Naive thymus-derived CD8-positive, alpha-beta T cell (primary cell): Measurements from ENCODE around the gene PRELID2. TPM values are rescaled to one million over a fixed set of nuclear protein-coding genes. Genes with fewer than 3 reads are reported as not detected.
"Not testable (repeated sequence)": the region's sequence is repeated elsewhere in the genome, so short reads cannot be mapped to it uniquely, and the experiment has no call there.

ENCODE experiments used
- ATAC-seq, 2 donors: fragments of 150-1000 bp; cut with Tn5 transposase in 1 of 2; sonication (Bioruptor Pico), chemical (Tn5 transposase) in 1 of 2; 1 replicate in 1 of 2; 2 replicates in 1 of 2; pipeline ENCODE4 v1.10.0; 2021; ENCODE audit warnings: mild to moderate bottlenecking in 2 of 2, moderate library complexity in 2 of 2
- POLR2A ChIA-PET: fragments of 350-600 bp; sonication (Branson Sonifier 250); formaldehyde crosslinking; loops from one replicate; lab custom pipeline; 2021; ENCODE audit warnings: antibody characterized with exemption; lab: Charles Lee
- DNase-seq, 10 donors: peaks; one replicate each; pipeline versions ENCODE4 v3.0.0 to v3.0.0-alpha.2; 2020 to 2022
- H3K27ac Mint-ChIP-seq, 10 donors: one replicate each; pipeline ENCODE4 v1.8.0; 2020 to 2022; ENCODE audit warnings: mild to moderate bottlenecking in 10 of 10, mixed read lengths in 10 of 10, moderate library complexity in 4 of 10, inconsistent platforms in 1 of 10
- H3K27me3 Mint-ChIP-seq, 5 donors: one replicate each; pipeline ENCODE4 v1.8.0; 2021 to 2022; ENCODE audit warnings: mixed read lengths in 5 of 5
- H3K36me3 Mint-ChIP-seq, 3 donors: one replicate each; pipeline ENCODE4 v1.8.0; 2020 to 2022; ENCODE audit warnings: mixed read lengths in 3 of 3, mild to moderate bottlenecking in 2 of 3, inconsistent platforms in 1 of 3
- H3K4me1 Mint-ChIP-seq, 4 donors: one replicate each; pipeline ENCODE4 v1.8.0; 2021 to 2022; ENCODE audit warnings: mixed read lengths in 4 of 4
- H3K4me3 Mint-ChIP-seq, 10 donors: one replicate each; pipeline ENCODE4 v1.8.0; 2020 to 2022; ENCODE audit warnings: mild to moderate bottlenecking in 10 of 10, mixed read lengths in 10 of 10, moderate library complexity in 6 of 10, inconsistent platforms in 1 of 10
- H3K9me3 Mint-ChIP-seq, 9 donors: one replicate each; pipeline ENCODE4 v1.8.0; 2020 to 2022; ENCODE audit warnings: mixed read lengths in 9 of 9, mild to moderate bottlenecking in 3 of 9, inconsistent platforms in 1 of 9, moderate library complexity in 1 of 9
- polyA plus RNA-seq, 3 donors: library from polyadenylated mRNA; unstranded; fragments of 300-500 nt; fragmentation: Illumina TruSeq; gene quantifications; one replicate each; pipeline ENCODE4 v1.2.3, GENCODE V29; 2021
- total RNA-seq, 8 experiments: library from RNA in 2 of 8; stranded (reverse) in 2 of 8; gene quantifications; one replicate each; pipeline ENCODE4 v1.2.3 and lab custom pipeline; 2021 to 2026

PRELID2 gene
- total and polyA plus RNA-seq, 5 experiments from 2014 or later: 0.38 TPM; not detected in 4

- DNase-seq (no peak), ATAC-seq (no peak)
- Mint-ChIP-seq H3K27ac (no peak overlapping the region), H3K4me3 (peak overlapping the region in 1 of 10 donors; percentile 24), H3K9me3 (no peaks in the 10 kb centered on the region), H3K27me3 (peaks cover 0 to 20% (median 1%) of the 10 kb centered on the region in 5 donors), H3K4me1 (peaks cover 0 to 12% (median 4%) of the 10 kb centered on the region in 4 donors), H3K36me3 (no peaks in the 10 kb centered on the region)
- POLR2A ChIA-PET: no interaction called here
Measured at GRCh38 chr5:145855763-145856267, 20.7 kb upstream of the PRELID2 start.

DNA sequence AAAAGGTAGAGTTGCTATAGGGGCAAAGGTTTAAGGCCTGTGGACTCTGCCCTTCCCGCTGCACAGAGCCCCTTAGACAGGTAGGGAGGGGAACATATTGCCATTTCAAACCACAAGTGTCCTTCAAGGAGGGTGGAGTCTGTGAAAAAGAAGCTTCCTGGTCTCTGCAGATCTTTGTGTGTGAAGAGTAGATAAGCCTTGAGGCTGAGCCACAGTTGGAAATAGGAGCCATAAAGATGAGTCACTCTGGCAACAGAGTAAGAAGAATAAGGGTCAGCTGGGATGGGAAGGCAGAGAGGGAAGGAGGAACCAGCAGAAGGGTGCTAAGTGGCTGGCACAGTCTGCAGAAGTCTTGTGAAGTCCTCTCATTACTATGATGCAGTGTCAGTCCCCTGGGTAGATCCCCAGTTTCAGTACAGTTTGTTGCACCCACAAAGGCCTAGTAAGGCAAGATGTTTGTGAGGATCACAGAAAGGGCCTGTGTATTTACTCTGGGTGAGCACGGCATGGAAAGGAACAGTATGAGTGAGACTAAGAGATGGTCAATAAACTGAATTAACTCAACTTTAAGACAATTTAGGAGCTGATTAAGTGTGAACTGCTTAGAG, 19.6 kb upstream of the PRELID2 start:
- Mint-ChIP-seq H3K4me3 (no peak overlapping the region), H3K9me3 (no peaks in the 10 kb centered on the region), H3K36me3 (no peaks in the 10 kb centered on the region), H3K27me3 (peaks cover 0 to 20% (median 1%) of the 10 kb centered on the region in 5 donors), H3K4me1 (peaks cover 0 to 12% (median 4%) of the 10 kb centered on the region in 4 donors), H3K27ac (no peak overlapping the region)
- POLR2A ChIA-PET: no interaction called here
- ATAC-seq (no peak), DNase-seq (no peak)

DNA sequence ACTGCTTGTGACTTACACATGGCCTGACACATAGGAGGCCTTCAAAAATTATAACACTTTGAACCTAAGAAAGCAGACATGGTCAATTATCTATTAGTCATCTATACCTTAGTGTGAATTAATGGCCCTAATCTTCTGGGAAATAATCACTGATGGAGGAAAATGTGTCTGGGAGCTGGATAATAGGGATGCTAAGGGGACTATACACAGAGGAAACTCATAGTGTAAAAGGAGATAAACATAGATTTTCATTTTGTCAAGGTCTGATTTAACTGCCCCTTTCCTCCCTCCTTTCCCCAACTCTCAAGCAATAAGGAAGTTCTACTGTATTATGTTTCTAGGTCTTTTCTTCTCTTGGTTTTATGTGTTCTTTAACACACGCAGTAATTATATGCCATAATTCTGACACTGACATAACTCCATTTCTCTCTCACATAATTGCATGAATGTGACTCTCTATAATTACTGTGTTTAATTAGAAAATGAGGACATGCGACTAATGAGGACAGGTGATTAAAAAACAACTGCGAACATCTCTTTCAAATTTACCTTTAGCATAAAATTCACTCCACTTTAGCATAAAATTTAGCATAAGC, 18.7 kb upstream of the PRELID2 start:
- POLR2A ChIA-PET: no interaction called here
- no peak for ATAC-seq
- H3K4me3 Mint-ChIP-seq: no peak overlapping the region
- H3K4me1 Mint-ChIP-seq: peaks cover 0 to 12% (median 4%) of the 10 kb centered on the region in 4 donors
- H3K27me3 Mint-ChIP-seq: peaks cover 0 to 20% (median 1%) of the 10 kb centered on the region in 5 donors
- no peak for DNase-seq
- peaks cover 0 to 2% (median 0%) of the 10 kb centered on the region in 9 donors for H3K9me3 Mint-ChIP-seq
- no peaks in the 10 kb centered on the region for H3K36me3 Mint-ChIP-seq
- no peak overlapping the region for H3K27ac Mint-ChIP-seq

DNA sequence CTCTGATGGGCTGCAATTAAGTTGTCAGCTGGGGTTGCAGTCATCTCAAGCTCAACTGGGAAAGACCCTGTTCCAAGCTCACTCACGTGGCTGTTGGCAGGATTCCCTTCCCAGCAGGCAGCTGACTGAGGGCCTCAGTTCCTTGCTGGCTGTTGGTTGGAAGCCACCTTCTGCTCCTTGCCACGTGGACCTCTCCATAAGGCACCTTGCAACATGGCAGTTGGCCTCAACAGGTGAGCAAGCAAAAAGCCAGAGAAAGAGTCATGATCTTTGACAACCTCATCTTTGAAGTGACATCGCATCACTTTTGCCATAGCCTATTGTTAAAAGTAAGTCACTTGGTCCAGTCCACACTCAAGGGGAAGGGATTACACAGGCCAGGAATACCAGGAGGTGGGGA, 17.8 kb upstream of the PRELID2 start:
- Mint-ChIP-seq H3K4me3 (no peak overlapping the region), H3K36me3 (no peaks in the 10 kb centered on the region), H3K27ac (no peak overlapping the region), H3K27me3 (peaks cover 0 to 19% (median 1%) of the 10 kb centered on the region in 5 donors), H3K9me3 (peaks cover 0 to 2% (median 0%) of the 10 kb centered on the region in 9 donors), H3K4me1 (peaks cover 0 to 12% (median 4%) of the 10 kb centered on the region in 4 donors)
- POLR2A ChIA-PET: no interaction called here
- DNase-seq (no peak), ATAC-seq (no peak)

- DNase-seq (no peak), ATAC-seq (no peak)
- no peaks in the 10 kb centered on the region for H3K4me1 Mint-ChIP-seq
- H3K27me3 Mint-ChIP-seq: peaks cover 0 to 2% (median 0%) of the 10 kb centered on the region in 5 donors
- POLR2A ChIA-PET: no interaction called here
- no peak overlapping the region for H3K27ac Mint-ChIP-seq
- H3K4me3 Mint-ChIP-seq: no peak overlapping the region
- no peaks in the 10 kb centered on the region for H3K36me3 Mint-ChIP-seq
- H3K9me3 Mint-ChIP-seq: peaks cover 0 to 6% (median 0%) of the 10 kb centered on the region in 9 donors
Measured at GRCh38 chr5:145848854-145849253, 13.7 kb upstream of the PRELID2 start.

- POLR2A ChIA-PET: no interaction called here
- DNase-seq (no peak), ATAC-seq (no peak)
- no peaks in the 10 kb centered on the region for H3K4me1 Mint-ChIP-seq
- H3K36me3 Mint-ChIP-seq: no peaks in the 10 kb centered on the region
- H3K4me3 Mint-ChIP-seq: no peak overlapping the region
- peaks cover 0 to 6% (median 0%) of the 10 kb centered on the region in 9 donors for H3K9me3 Mint-ChIP-seq
- peaks cover 0 to 4% (median 0%) of the 10 kb centered on the region in 5 donors for H3K27me3 Mint-ChIP-seq
- H3K27ac Mint-ChIP-seq: no peak overlapping the region
Measured at GRCh38 chr5:145847499-145848497, 12.7 kb upstream of the PRELID2 start.

GRCh38 chr5:145846081-145846480, 10.9 kb upstream of the PRELID2 start:
- POLR2A ChIA-PET: no interaction called here
- H3K27me3 Mint-ChIP-seq: peaks cover 0 to 4% (median under 1%) of the 10 kb centered on the region in 5 donors

GRCh38 chr5:145841299-145841698, 6.2 kb upstream of the PRELID2 start:
- DNase-seq (no peak), ATAC-seq (no peak)
- H3K4me1 Mint-ChIP-seq: peaks cover 0 to 3% (median 0%) of the 10 kb centered on the region in 4 donors
- no peak overlapping the region for H3K4me3 Mint-ChIP-seq
- H3K27me3 Mint-ChIP-seq: peaks cover 4 to 9% (median 8%) of the 10 kb centered on the region in 5 donors
- H3K27ac Mint-ChIP-seq: no peak overlapping the region
- no peaks in the 10 kb centered on the region for H3K36me3 Mint-ChIP-seq
- peaks cover 0 to 3% (median 0%) of the 10 kb centered on the region in 9 donors for H3K9me3 Mint-ChIP-seq
- POLR2A ChIA-PET: no interaction called here

More at GRCh38 chr5:145846081-145846480, 10.9 kb upstream of the PRELID2 start:
- no peaks in the 10 kb centered on the region for H3K4me1 Mint-ChIP-seq
- no peak overlapping the region for H3K27ac Mint-ChIP-seq
- H3K9me3 Mint-ChIP-seq: peaks cover 0 to 6% (median 0%) of the 10 kb centered on the region in 9 donors
- H3K36me3 Mint-ChIP-seq: no peaks in the 10 kb centered on the region
- no peak overlapping the region for H3K4me3 Mint-ChIP-seq
- no peak for ATAC-seq
- DNase-seq: no peak

GRCh38 chr5:145840458-145841132, 5.5 kb upstream of the PRELID2 start:
- H3K9me3 Mint-ChIP-seq: peaks cover 0 to 3% (median 0%) of the 10 kb centered on the region in 9 donors
- H3K27me3 Mint-ChIP-seq: peaks cover 6 to 14% (median 9%) of the 10 kb centered on the region in 5 donors
- no peak overlapping the region for H3K4me3 Mint-ChIP-seq
- H3K27ac Mint-ChIP-seq: no peak overlapping the region
- no peaks in the 10 kb centered on the region for H3K36me3 Mint-ChIP-seq
- POLR2A ChIA-PET: no interaction called here
- no peak for DNase-seq
- no peak for ATAC-seq
- peaks cover 0 to 6% (median 1%) of the 10 kb centered on the region in 4 donors for H3K4me1 Mint-ChIP-seq

- POLR2A ChIA-PET: no interaction called here
Measured at GRCh38 chr5:145838276-145838675, 3.1 kb upstream of the PRELID2 start.

DNA sequence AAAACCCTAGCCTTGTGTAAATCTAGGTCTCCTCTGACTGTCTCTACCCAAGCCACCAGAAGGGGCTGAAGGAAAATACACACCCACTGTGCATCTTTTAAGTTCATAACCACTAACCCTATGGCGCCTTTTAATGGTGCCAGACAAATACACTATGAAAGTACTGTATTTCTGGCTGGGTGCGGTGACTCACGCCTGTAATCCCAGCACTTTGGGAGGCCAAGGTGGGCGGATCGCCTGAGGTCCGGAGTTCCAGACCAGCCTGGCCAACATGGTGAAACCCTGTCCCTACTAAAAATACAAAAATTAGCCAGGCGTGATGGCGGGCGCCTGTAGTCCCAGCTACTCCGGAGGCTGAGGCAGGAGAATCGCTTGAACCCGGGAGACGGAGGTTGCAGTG, 1.1 kb upstream of the PRELID2 start:
- H3K4me3 Mint-ChIP-seq: peak overlapping the region in 2 of 10 donors; percentile 2 to 75
- H3K27me3 Mint-ChIP-seq: peaks cover 11 to 36% (median 20%) of the 10 kb centered on the region in 5 donors
- H3K27ac Mint-ChIP-seq, DNase-seq, ATAC-seq, H3K9me3 Mint-ChIP-seq, H3K36me3 Mint-ChIP-seq, POLR2A ChIA-PET: not testable (repeated sequence)
- peaks cover 0 to 15% (median 4%) of the 10 kb centered on the region in 4 donors for H3K4me1 Mint-ChIP-seq

More at GRCh38 chr5:145838276-145838675, 3.1 kb upstream of the PRELID2 start:
- peaks cover 11 to 26% (median 14%) of the 10 kb centered on the region in 5 donors for H3K27me3 Mint-ChIP-seq
- no peak overlapping the region for H3K27ac Mint-ChIP-seq
- H3K9me3 Mint-ChIP-seq: peaks cover 0 to 3% (median 0%) of the 10 kb centered on the region in 9 donors
- no peak overlapping the region for H3K4me3 Mint-ChIP-seq
- no peak for ATAC-seq
- no peaks in the 10 kb centered on the region for H3K36me3 Mint-ChIP-seq
- no peak for DNase-seq
- H3K4me1 Mint-ChIP-seq: peaks cover 0 to 15% (median 4%) of the 10 kb centered on the region in 4 donors

DNA sequence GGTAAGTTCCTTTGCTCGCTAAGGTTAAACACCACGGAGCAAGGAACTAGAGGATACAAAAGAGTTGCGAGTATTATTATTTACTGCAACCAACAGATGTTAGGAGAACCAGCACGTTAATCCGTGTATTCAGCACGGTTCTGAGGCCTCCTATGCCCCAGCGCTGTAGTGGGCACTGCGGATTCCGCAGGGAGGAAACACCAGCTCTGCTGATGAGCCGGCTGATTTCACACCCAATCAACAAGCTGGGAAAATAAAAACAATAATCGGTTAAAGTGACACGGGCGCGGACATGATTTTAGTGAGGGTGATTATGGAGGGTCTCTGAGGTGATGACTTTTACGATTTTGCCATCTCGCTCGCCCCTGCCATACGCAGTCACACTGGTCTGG, 702 bp upstream of the PRELID2 start:
- Mint-ChIP-seq H3K27ac (no peak overlapping the region), H3K4me1 (peaks cover 0 to 15% (median 4%) of the 10 kb centered on the region in 4 donors), H3K27me3 (peaks cover 10 to 36% (median 19%) of the 10 kb centered on the region in 5 donors), H3K9me3 (peaks cover 0 to 3% (median 0%) of the 10 kb centered on the region in 9 donors), H3K4me3 (peak overlapping the region in 6 of 10 donors; percentile 8 to 75 (median 58)), H3K36me3 (no peaks in the 10 kb centered on the region)
- ATAC-seq (no peak), DNase-seq (no peak)
- POLR2A ChIA-PET: no interaction called here
